ENCODE results near the gene SMARCAL1.

SMARCAL1 gene

GRCh38 chr2:216478791-216479190, 66.5 kb downstream of the SMARCAL1 start:
- TF ChIP-seq CTCF (IDR thresholded peaks at IDR 0.05; ENCODE audit: insufficient read depth, low read depth, low read length, missing control alignments), result no peak
- H3K4me3 ChIP-seq (ENCODE audit: low read length), result no peak overlapping the region
- no peak for DNase-seq (ENCODE audit: low read depth)

GRCh38 chr2:216480221-216480620, 67.9 kb downstream of the SMARCAL1 start:
- no peak for TF ChIP-seq CTCF (IDR thresholded peaks at IDR 0.05; ENCODE audit: insufficient read depth, low read depth, low read length, missing control alignments)
- no peak overlapping the region for H3K4me3 ChIP-seq (ENCODE audit: low read length)
- DNase-seq (ENCODE audit: low read depth), result no peak

- H3K4me3 ChIP-seq (ENCODE audit: low read length), result no peak overlapping the region
- TF ChIP-seq CTCF (IDR thresholded peaks at IDR 0.05; ENCODE audit: insufficient read depth, low read depth, low read length, missing control alignments), result no peak
- no peak for DNase-seq (ENCODE audit: low read depth)
These were observed 70.4 kb downstream of the SMARCAL1 start for GRCh38 chr2:216482640-216483039.

GRCh38 chr2:216485237-216485636, 73.0 kb downstream of the SMARCAL1 start:
- no peak for TF ChIP-seq CTCF (IDR thresholded peaks at IDR 0.05; ENCODE audit: insufficient read depth, low read depth, low read length, missing control alignments)
- no peak for DNase-seq (ENCODE audit: low read depth)
- no peak overlapping the region for H3K4me3 ChIP-seq (ENCODE audit: low read length)

- H3K4me3 ChIP-seq (ENCODE audit: low read length), result no peak overlapping the region
- no peak for TF ChIP-seq CTCF (IDR thresholded peaks at IDR 0.05; ENCODE audit: insufficient read depth, low read depth, low read length, missing control alignments)
- DNase-seq (ENCODE audit: low read depth), result no peak
These were observed 73.5 kb downstream of the SMARCAL1 start for GRCh38 chr2:216485745-216486144.

- DNase-seq (ENCODE audit: low read depth), result no peak
- H3K4me3 ChIP-seq (ENCODE audit: low read length), result no peak overlapping the region
- TF ChIP-seq CTCF (IDR thresholded peaks at IDR 0.05; ENCODE audit: insufficient read depth, low read depth, low read length, missing control alignments), result no peak
These were observed 74.0 kb downstream of the SMARCAL1 start for GRCh38 chr2:216486271-216486670.

- H3K4me3 ChIP-seq (ENCODE audit: low read length), result no peak overlapping the region
- no peak for DNase-seq (ENCODE audit: low read depth)
- TF ChIP-seq CTCF (IDR thresholded peaks at IDR 0.05; ENCODE audit: insufficient read depth, low read depth, low read length, missing control alignments), result no peak
These were observed 74.4 kb downstream of the SMARCAL1 start for GRCh38 chr2:216486708-216487107.

All from epithelial cell of esophagus (primary cell).